Epithelial cell of proximal tubule (primary cell): ENCODE data around the gene CA12. TPM values are rescaled to one million over a fixed set of nuclear protein-coding genes. Genes with fewer than 3 reads are reported as not detected.
"Not testable (repeated sequence)": the region's sequence is repeated elsewhere in the genome, so short reads cannot be mapped to it uniquely, and the experiment has no call there.

ENCODE experiments used
- DNase-seq: peaks from one replicate; pipeline ENCODE4 v3.0.0-alpha.2; 2011; ENCODE audit warnings: low read depth
- H3K4me3 ChIP-seq: 2 replicates; pipeline ENCODE4 v1.5.1; 2011; ENCODE audit warnings: low read depth, mild to moderate bottlenecking, low read length
- total RNA-seq: library from RNA; depleted of rRNA; stranded (reverse); fragments of >200 nt; gene quantifications from 2 replicates; pipeline ENCODE4 v1.2.3, GENCODE V29; 2015
- TF ChIP-seq, protein P1 (sequence below): conservative IDR thresholded peaks from 2 replicates; pipeline ENCODE4 v1.5.1; 2012; ENCODE audit warnings: low read depth, mild to moderate bottlenecking, low read length

The CA12 gene
- total RNA-seq, 1 donor from 2014 or later: 19.7 TPM

DNA sequence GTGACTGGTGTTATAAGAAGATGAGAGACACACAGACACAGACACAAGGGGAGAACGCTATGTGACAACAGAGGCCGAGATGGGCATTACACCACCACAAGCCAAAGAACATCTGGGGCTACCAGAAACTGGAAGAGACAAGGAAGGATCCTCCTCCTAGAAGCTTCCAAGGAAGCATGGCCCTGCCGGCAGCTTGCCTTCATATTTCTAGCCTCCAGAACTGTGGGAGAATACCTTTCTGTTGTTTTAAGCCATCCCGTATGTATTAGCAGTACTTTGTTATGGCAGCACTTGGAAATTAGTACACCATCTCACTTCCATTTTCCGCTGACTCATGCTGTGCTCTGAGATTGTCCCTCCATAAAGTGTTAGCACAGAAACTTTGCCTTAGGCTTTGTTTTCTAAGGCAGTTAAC lies 38.7 kb upstream of the CA12 start:
- TF ChIP-seq, protein P1, sequence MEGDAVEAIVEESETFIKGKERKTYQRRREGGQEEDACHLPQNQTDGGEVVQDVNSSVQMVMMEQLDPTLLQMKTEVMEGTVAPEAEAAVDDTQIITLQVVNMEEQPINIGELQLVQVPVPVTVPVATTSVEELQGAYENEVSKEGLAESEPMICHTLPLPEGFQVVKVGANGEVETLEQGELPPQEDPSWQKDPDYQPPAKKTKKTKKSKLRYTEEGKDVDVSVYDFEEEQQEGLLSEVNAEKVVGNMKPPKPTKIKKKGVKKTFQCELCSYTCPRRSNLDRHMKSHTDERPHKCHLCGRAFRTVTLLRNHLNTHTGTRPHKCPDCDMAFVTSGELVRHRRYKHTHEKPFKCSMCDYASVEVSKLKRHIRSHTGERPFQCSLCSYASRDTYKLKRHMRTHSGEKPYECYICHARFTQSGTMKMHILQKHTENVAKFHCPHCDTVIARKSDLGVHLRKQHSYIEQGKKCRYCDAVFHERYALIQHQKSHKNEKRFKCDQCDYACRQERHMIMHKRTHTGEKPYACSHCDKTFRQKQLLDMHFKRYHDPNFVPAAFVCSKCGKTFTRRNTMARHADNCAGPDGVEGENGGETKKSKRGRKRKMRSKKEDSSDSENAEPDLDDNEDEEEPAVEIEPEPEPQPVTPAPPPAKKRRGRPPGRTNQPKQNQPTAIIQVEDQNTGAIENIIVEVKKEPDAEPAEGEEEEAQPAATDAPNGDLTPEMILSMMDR: no peak
- no peak overlapping the region for H3K4me3 ChIP-seq
- DNase-seq: no peak

DNA sequence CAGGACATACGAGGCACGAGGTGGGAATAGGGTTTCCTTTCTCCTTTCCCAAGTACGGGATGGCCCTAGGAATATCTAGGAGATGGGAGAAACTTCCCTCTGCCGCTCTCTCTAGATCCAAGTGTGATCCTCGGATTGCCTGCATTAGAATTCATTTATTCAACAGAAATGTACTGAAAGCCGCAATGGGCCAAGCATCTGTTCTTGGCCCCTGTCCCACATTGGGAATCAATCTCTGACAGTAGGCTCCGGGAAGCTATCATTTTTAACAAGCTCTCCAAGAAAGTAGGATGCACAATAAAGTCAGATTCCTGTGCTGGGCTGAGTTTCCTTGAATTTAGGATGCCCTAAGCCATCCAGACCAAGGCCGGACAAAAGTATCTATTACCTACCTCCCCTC lies 37.2 kb upstream of the CA12 start:
- no peak for DNase-seq
- no peak overlapping the region for H3K4me3 ChIP-seq
- TF ChIP-seq, protein P1: no peak

DNA sequence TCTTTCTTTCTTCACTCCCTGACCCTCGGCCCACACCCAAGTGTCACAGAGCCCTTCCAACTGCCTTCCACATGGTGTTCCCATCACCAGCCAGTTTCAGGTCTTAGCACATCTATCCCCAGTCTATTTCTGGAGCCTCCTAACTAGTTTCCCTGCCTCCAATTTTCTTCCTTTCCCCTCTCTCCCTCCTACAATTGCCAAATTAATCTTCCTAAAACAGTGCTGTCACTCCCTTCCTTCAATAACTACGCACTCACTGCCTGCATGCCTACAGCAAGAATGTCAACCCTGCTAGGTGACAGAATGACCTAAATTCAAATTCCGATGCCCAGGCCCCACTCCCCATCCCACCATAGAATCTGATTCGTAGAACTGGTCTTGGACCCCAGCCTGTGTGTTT lies 36.1 kb upstream of the CA12 start:
- TF ChIP-seq, protein P1: no peak
- no peak for DNase-seq
- no peak overlapping the region for H3K4me3 ChIP-seq

DNA sequence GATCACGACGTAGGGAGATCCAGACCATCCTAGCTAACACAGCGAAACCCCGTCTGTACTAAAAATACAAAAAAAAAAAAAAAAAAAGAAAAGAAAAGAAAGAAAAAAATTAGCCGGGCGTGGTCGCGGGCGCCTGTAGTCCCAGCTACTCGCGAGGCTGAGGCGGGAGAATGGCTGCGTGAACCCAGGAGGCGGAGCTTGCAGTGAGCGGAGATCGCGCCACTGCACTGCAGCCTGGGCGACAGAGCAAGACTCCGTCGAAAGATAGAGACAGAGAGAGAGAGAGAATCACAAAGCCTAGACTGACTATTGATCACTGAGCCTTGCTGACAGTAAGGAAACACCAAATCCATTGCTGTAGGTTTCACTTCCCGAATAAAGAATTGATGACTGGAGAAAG lies 35.6 kb upstream of the CA12 start:
- H3K4me3 ChIP-seq, DNase-seq: not testable (repeated sequence)

DNA sequence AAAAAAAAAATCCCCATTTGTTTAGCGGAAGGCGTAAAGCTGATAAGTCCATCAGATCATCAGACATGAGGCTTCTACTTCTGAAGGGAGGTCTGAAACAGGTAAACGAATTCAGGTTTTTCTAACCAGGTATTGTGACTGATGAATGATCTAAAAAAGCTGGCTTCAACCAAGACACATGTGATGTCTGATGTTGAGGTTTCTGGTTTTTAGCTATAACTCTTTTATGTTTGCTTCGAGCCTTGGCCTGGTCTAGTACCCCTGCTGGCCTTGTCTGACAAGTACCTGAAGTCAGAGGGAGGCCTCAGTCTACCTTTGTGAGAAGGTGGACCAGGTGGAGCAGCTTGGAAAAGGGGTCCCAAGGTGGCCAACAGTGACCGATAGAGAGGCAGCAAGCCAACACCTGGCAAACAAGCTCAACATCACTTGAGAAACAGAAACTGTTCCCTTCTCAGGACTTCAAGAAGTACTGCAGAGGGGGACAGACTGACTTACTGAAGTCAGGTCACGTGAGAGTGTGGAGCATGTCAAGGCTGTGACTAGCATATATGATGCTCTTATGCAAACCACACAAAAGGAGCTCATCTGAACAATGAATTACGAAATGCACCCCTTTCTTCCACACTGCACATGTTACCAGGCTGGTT lies 33.0 kb upstream of the CA12 start:
- H3K4me3 ChIP-seq: no peak overlapping the region
- no peak for DNase-seq
- TF ChIP-seq, protein P1: no peak

DNA sequence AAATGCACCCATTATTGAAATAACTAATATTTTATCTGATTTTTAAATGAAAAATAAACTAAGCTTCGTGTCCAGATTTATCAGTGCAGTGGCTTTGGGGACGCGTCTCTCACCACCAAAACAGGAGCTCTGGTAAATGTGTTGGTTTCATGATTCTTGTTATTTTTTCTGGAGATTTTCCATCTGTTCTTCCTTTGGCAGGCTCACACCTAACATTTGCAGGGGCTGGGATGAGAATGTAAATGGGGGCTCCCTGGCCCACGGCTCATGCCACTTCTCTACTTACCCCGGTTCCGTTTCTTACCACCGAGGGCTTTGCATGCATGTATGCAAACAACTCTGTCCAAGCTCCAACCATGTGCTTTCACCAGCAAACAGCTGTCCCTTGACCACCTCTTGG lies 30.9 kb upstream of the CA12 start:
- DNase-seq: no peak
- TF ChIP-seq, protein P1: no peak
- H3K4me3 ChIP-seq: no peak overlapping the region

DNA sequence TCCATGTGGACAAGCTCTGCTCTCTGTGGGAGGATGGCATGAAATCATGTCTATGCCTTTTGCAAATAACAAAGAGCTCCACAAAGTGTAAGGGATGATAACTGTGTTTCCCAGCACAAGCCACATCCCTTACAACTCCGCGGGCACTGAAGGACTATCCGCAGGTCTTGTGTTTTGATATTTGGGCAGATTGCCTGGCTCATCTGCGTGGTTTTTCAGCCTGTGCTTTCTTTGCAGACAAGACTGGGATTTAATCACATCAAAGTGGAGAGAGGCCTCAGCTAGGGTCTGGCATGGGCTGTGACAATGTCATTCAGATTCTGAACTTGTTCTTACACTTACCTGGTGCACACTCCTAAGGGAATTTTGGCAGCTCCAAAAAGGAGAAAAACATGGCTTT lies 30.2 kb upstream of the CA12 start:
- no peak for DNase-seq
- H3K4me3 ChIP-seq: no peak overlapping the region
- TF ChIP-seq, protein P1: no peak

DNA sequence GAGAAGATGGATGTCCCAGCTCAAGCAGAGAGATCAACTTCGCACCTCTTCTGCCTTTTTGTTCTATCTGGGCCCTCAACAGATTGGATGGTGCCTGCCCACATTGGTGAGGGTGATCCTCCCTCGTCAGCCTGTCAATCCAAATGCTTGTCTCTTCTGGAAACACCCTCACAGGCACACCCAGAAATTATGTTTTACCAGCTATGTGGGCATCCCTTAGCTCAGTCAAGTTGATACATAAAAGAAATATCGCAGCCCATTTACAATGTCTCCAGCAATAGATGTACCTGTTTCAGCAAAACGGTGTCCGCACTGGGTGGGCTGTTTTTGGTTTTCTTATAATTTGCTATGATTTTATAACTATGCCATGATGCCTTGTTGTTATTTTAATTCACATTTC lies 27.5 kb upstream of the CA12 start:
- no peak overlapping the region for H3K4me3 ChIP-seq
- TF ChIP-seq, protein P1: no peak
- no peak for DNase-seq
